IMR-90 (cell line): Measurements from ENCODE around the gene LEKR1.
"Not testable (repeated sequence)": the region's sequence is repeated elsewhere in the genome, so short reads cannot be mapped to it uniquely, and the experiment has no call there.

Experiments
- BHLHE40 ChIP-seq: fragments of 150-350 bp; IDR thresholded peaks from 2 replicates; pipeline ENCODE4 v1.6.1; 2016; ENCODE audit warnings: mild to moderate bottlenecking, low read depth, low read length
- CEBPB ChIP-seq: IDR thresholded peaks from 2 replicates; pipeline ENCODE4 v1.6.1; 2012; ENCODE audit warnings: low read depth, low read length, improper control_type of control experiment
- CTCF ChIP-seq: conservative IDR thresholded peaks from 2 replicates; pipeline ENCODE4 v1.5.1; 2012; ENCODE audit warnings: mild to moderate bottlenecking, low read depth, low read length, improper control_type of control experiment
- ELK1 ChIP-seq: fragments of 150-350 bp; IDR thresholded peaks from 2 replicates; pipeline ENCODE4 v1.6.1; 2016; ENCODE audit warnings: low read depth, mild to moderate bottlenecking, low read length, moderate library complexity, borderline replicate concordance
- MAFK ChIP-seq: IDR thresholded peaks from 2 replicates; pipeline ENCODE4 v1.6.1; 2012; ENCODE audit warnings: low read depth, low read length, improper control_type of control experiment
- MAZ ChIP-seq: IDR thresholded peaks from 2 replicates; pipeline ENCODE4 v1.6.1; 2012; ENCODE audit warnings: low read depth, mild to moderate bottlenecking, low read length, improper control_type of control experiment, moderate library complexity, borderline replicate concordance
- MXI1 ChIP-seq: IDR thresholded peaks from 2 replicates; pipeline ENCODE4 v1.6.1; 2012; ENCODE audit warnings: low read depth, mild to moderate bottlenecking, low read length, moderate library complexity, borderline replicate concordance
- POLR2A ChIP-seq: IDR thresholded peaks from 2 replicates; pipeline ENCODE4 v1.6.1; 2012; ENCODE audit warnings: mild to moderate bottlenecking, low read depth, low read length
- RAD21 ChIP-seq: IDR thresholded peaks from 2 replicates; pipeline ENCODE4 v1.6.1; 2012; ENCODE audit warnings: low read length, improper control_type of control experiment
- RCOR1 ChIP-seq: IDR thresholded peaks from 2 replicates; pipeline ENCODE4 v1.6.1; 2012; ENCODE audit warnings: mild to moderate bottlenecking, low read length, improper control_type of control experiment; ENCODE audit not compliant: insufficient replicate concordance
- RFX5 ChIP-seq: IDR thresholded peaks from 2 replicates; pipeline ENCODE4 v1.8.0; 2012; ENCODE audit warnings: low read depth, mild to moderate bottlenecking, low read length, moderate library complexity
- USF2 ChIP-seq: fragments of 150-350 bp; IDR thresholded peaks from 2 replicates; pipeline ENCODE4 v1.6.1; 2017; ENCODE audit warnings: mild to moderate bottlenecking, antibody characterized with exemption, low read length, low read depth

GRCh38 chr3:156822626-156823260 lies 3.4 kb upstream of the LEKR1 start:
- not testable (repeated sequence) for TF ChIP-seq CTCF, RCOR1, MAFK, RFX5, USF2, BHLHE40, POLR2A, RAD21, ELK1, MAZ, MXI1, CEBPB
